HL-60 (cell line): Measurements from ENCODE around the gene SLC29A3.

Experiments
- DNase-seq, 2 experiments: peaks; one replicate each; pipeline ENCODE4 v3.0.0-alpha.2; 2010 to 2020; ENCODE audit warnings: low read depth in 1 of 2, low spot score in 1 of 2
- H3K27ac ChIP-seq: fragments of 250-450 bp; sonication (Bioruptor Pico); replicated peaks from 2 replicates; pipeline ENCODE4 v1.5.1; 2020; ENCODE audit warnings: mild to moderate bottlenecking, moderate library complexity
- H3K27me3 ChIP-seq: fragments of 250-450 bp; sonication (Bioruptor Pico); 2 replicates; pipeline ENCODE4 v1.5.1; 2021; ENCODE audit warnings: mild to moderate bottlenecking, moderate library complexity; ENCODE audit not compliant: insufficient read depth, poor library complexity, severe bottlenecking
- H3K4me3 ChIP-seq: replicated peaks from 2 replicates; pipeline ENCODE4 v1.5.1; 2011; ENCODE audit warnings: mild to moderate bottlenecking, control low read depth, low read length; ENCODE audit not compliant: insufficient read depth
- CTCF ChIP-seq: IDR thresholded peaks from one replicate; pipeline ENCODE4 v1.5.1; 2011; ENCODE audit warnings: low read length, control low read depth, inconsistent platforms; ENCODE audit not compliant: insufficient read depth
- GABPA ChIP-seq: IDR thresholded peaks from 2 replicates; pipeline ENCODE4 v1.6.1; 2012; ENCODE audit warnings: low read depth
- POLR2AphosphoS5 ChIP-seq: IDR thresholded peaks from 2 replicates; pipeline ENCODE4 v1.6.1; 2012; ENCODE audit warnings: low read depth
- SPI1 ChIP-seq: IDR thresholded peaks from 2 replicates; pipeline ENCODE4 v1.6.1; 2012; ENCODE audit warnings: low read depth, mild to moderate bottlenecking, borderline replicate concordance
- TF ChIP-seq, protein P1 (sequence below): IDR thresholded peaks from 2 replicates; pipeline ENCODE4 v1.6.1; 2012; ENCODE audit warnings: low read depth; ENCODE audit not compliant: insufficient replicate concordance

SLC29A3 gene

GRCh38 chr10:71333129-71333887, 14.2 kb downstream of the SLC29A3 start:
- DNase-seq: peak; percentile 38 to 84
- Histone ChIP-seq H3K27ac (peak overlapping the region; percentile 36), H3K27me3 (no peaks in the 10 kb centered on the region), H3K4me3 (no peak overlapping the region)
- no peak for TF ChIP-seq CTCF
- TF ChIP-seq, protein P1, sequence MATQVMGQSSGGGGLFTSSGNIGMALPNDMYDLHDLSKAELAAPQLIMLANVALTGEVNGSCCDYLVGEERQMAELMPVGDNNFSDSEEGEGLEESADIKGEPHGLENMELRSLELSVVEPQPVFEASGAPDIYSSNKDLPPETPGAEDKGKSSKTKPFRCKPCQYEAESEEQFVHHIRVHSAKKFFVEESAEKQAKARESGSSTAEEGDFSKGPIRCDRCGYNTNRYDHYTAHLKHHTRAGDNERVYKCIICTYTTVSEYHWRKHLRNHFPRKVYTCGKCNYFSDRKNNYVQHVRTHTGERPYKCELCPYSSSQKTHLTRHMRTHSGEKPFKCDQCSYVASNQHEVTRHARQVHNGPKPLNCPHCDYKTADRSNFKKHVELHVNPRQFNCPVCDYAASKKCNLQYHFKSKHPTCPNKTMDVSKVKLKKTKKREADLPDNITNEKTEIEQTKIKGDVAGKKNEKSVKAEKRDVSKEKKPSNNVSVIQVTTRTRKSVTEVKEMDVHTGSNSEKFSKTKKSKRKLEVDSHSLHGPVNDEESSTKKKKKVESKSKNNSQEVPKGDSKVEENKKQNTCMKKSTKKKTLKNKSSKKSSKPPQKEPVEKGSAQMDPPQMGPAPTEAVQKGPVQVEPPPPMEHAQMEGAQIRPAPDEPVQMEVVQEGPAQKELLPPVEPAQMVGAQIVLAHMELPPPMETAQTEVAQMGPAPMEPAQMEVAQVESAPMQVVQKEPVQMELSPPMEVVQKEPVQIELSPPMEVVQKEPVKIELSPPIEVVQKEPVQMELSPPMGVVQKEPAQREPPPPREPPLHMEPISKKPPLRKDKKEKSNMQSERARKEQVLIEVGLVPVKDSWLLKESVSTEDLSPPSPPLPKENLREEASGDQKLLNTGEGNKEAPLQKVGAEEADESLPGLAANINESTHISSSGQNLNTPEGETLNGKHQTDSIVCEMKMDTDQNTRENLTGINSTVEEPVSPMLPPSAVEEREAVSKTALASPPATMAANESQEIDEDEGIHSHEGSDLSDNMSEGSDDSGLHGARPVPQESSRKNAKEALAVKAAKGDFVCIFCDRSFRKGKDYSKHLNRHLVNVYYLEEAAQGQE: no peak
- peak; percentile 84 for TF ChIP-seq SPI1
- peak; percentile 60; the same call in 1 of the 2 replicates for TF ChIP-seq POLR2AphosphoS5

GRCh38 chr10:71334221-71334791, 15.2 kb downstream of the SLC29A3 start:
- no peak for DNase-seq
- no peak overlapping the region for H3K27ac ChIP-seq
- TF ChIP-seq CTCF (no peak), GABPA (no peak), POLR2AphosphoS5 (no peak), SPI1 (no peak)
- TF ChIP-seq, protein P1: no peak
- H3K4me3 ChIP-seq: no peak overlapping the region
- no peaks in the 10 kb centered on the region for H3K27me3 ChIP-seq

- H3K27ac ChIP-seq: no peak overlapping the region
- DNase-seq: no peak
- no peaks in the 10 kb centered on the region for H3K27me3 ChIP-seq
- TF ChIP-seq CTCF (no peak), POLR2AphosphoS5 (no peak), GABPA (no peak), SPI1 (no peak)
- TF ChIP-seq, protein P1: no peak
- no peak overlapping the region for H3K4me3 ChIP-seq
Measured at GRCh38 chr10:71335173-71335708, 16.2 kb downstream of the SLC29A3 start.
